GM19099 (cell line): ENCODE measurements around the gene GPR3.

ENCODE experiments used
- POLR2A ChIP-seq: IDR thresholded peaks from 3 replicates; pipeline ENCODE4 v1.6.1; 2011; ENCODE audit warnings: low read depth; ENCODE audit not compliant: insufficient read length; ENCODE audit errors: extremely low read depth

GPR3 gene

GRCh38 chr1:27355683-27356082, 36.7 kb upstream of the GPR3 start:
- no peak for TF ChIP-seq POLR2A

GRCh38 chr1:27356277-27356618, 36.2 kb upstream of the GPR3 start:
- no peak for TF ChIP-seq POLR2A

- no peak for TF ChIP-seq POLR2A
These were observed 35.7 kb upstream of the GPR3 start for GRCh38 chr1:27356619-27357280.

GRCh38 chr1:27357281-27358037, 35.0 kb upstream of the GPR3 start:
- TF ChIP-seq POLR2A: no peak

- no peak for TF ChIP-seq POLR2A
These were observed 34.1 kb upstream of the GPR3 start for GRCh38 chr1:27358038-27358927.

- TF ChIP-seq POLR2A: no peak
These were observed 33.5 kb upstream of the GPR3 start for GRCh38 chr1:27358928-27359313.

- no peak for TF ChIP-seq POLR2A
These were observed 32.6 kb upstream of the GPR3 start for GRCh38 chr1:27359822-27360158.

- TF ChIP-seq POLR2A: no peak
These were observed 32.0 kb upstream of the GPR3 start for GRCh38 chr1:27360159-27361043.

- TF ChIP-seq POLR2A: no peak
These were observed 31.4 kb upstream of the GPR3 start for GRCh38 chr1:27361044-27361402.

- TF ChIP-seq POLR2A: no peak
These were observed 30.9 kb upstream of the GPR3 start for GRCh38 chr1:27361553-27361952.

- no peak for TF ChIP-seq POLR2A
These were observed 28.4 kb upstream of the GPR3 start for GRCh38 chr1:27363766-27364695.

- TF ChIP-seq POLR2A: no peak
These were observed 27.6 kb upstream of the GPR3 start for GRCh38 chr1:27364696-27365371.

- peak; percentile 37 for TF ChIP-seq POLR2A
These were observed 26.9 kb upstream of the GPR3 start for GRCh38 chr1:27365372-27366112.

- TF ChIP-seq POLR2A: no peak
These were observed 26.4 kb upstream of the GPR3 start for GRCh38 chr1:27366113-27366410.
